Panc1 (cell line): ENCODE data around the gene POU2AF3.

Experiments used
- POLR2AphosphoS5 ChIP-seq: IDR thresholded peaks from 2 replicates; pipeline ENCODE4 v1.6.1; 2012; ENCODE audit warnings: mild to moderate bottlenecking, low read depth, low read length, moderate library complexity
- SIN3A ChIP-seq: IDR thresholded peaks from 2 replicates; pipeline ENCODE4 v1.6.1; 2012; ENCODE audit warnings: low read depth, mild to moderate bottlenecking, low read length, moderate library complexity, borderline replicate concordance; ENCODE audit not compliant: insufficient read depth
- TCF7L2 ChIP-seq: IDR thresholded peaks from 2 replicates; pipeline ENCODE4 v1.6.1; 2011; ENCODE audit warnings: mild to moderate bottlenecking, low read depth, low read length, inconsistent platforms
- TF ChIP-seq, protein P1 (sequence below): fragments of 450-650 bp; IDR thresholded peaks from 2 replicates; pipeline ENCODE4 v1.5.1; 2017; ENCODE audit warnings: mild to moderate bottlenecking
- TF ChIP-seq, protein P2 (sequence below), 2 experiments: IDR thresholded peaks; 2 replicates each; pipeline ENCODE4 v1.6.1; 2011 to 2012; ENCODE audit warnings: low read depth in 2 of 2, control low read depth in 1 of 2, low read length in 1 of 2, mild to moderate bottlenecking in 1 of 2, moderate library complexity in 1 of 2; ENCODE audit not compliant: insufficient read depth in 1 of 2

DNA sequence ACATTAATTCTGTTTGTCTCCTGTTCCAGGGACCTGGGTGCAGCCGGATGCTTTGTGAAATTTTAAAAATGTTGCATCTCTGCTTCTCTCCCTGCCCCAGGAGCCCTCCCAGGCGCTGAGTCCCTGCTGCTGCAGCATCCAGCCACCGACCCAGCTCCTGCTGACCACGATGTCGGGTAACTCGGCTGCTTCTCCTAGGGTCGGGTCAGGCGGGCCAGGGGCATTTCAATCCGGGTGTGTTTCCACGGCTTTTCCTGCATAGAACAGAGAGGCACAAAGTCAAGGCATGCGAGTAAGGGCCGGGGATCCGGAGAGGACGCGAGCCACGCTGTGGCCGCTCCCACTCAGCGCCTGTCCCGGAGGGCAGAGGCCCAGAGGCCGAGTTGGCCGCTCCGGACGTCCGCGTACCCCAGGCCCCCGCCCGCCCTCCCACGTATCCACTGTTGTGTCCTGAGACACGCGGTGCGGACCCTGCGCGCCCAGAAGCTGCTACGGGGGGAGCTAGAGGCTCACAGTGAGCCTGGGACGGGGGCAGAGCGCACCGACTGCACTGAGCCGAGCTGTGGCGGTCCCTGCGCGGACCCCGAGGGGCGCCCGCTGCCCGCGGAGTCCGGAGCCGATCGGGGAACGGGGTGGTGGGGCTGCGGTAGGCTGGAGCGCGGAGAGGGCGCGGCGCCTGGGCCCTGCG is at the start of gene POU2AF3:
- TF ChIP-seq, protein P1, sequence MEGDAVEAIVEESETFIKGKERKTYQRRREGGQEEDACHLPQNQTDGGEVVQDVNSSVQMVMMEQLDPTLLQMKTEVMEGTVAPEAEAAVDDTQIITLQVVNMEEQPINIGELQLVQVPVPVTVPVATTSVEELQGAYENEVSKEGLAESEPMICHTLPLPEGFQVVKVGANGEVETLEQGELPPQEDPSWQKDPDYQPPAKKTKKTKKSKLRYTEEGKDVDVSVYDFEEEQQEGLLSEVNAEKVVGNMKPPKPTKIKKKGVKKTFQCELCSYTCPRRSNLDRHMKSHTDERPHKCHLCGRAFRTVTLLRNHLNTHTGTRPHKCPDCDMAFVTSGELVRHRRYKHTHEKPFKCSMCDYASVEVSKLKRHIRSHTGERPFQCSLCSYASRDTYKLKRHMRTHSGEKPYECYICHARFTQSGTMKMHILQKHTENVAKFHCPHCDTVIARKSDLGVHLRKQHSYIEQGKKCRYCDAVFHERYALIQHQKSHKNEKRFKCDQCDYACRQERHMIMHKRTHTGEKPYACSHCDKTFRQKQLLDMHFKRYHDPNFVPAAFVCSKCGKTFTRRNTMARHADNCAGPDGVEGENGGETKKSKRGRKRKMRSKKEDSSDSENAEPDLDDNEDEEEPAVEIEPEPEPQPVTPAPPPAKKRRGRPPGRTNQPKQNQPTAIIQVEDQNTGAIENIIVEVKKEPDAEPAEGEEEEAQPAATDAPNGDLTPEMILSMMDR, result no peak
- TF ChIP-seq POLR2AphosphoS5 (no peak), TCF7L2 (no peak), SIN3A (no peak)
- TF ChIP-seq, protein P2, sequence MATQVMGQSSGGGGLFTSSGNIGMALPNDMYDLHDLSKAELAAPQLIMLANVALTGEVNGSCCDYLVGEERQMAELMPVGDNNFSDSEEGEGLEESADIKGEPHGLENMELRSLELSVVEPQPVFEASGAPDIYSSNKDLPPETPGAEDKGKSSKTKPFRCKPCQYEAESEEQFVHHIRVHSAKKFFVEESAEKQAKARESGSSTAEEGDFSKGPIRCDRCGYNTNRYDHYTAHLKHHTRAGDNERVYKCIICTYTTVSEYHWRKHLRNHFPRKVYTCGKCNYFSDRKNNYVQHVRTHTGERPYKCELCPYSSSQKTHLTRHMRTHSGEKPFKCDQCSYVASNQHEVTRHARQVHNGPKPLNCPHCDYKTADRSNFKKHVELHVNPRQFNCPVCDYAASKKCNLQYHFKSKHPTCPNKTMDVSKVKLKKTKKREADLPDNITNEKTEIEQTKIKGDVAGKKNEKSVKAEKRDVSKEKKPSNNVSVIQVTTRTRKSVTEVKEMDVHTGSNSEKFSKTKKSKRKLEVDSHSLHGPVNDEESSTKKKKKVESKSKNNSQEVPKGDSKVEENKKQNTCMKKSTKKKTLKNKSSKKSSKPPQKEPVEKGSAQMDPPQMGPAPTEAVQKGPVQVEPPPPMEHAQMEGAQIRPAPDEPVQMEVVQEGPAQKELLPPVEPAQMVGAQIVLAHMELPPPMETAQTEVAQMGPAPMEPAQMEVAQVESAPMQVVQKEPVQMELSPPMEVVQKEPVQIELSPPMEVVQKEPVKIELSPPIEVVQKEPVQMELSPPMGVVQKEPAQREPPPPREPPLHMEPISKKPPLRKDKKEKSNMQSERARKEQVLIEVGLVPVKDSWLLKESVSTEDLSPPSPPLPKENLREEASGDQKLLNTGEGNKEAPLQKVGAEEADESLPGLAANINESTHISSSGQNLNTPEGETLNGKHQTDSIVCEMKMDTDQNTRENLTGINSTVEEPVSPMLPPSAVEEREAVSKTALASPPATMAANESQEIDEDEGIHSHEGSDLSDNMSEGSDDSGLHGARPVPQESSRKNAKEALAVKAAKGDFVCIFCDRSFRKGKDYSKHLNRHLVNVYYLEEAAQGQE (IDR thresholded peaks at IDR 0.05; ENCODE audit: insufficient read depth in 1 of 2, low read depth in 2 of 2, low read length in 1 of 2), result no peak
